Left kidney (tissue), 8 donors: Measurements from ENCODE around the gene HECTD3. TPM values are rescaled to one million over a fixed set of nuclear protein-coding genes. Genes with fewer than 3 reads are reported as not detected.

Experiments used
- DNase-seq: peaks from one replicate; pipeline ENCODE4 v3.0.0-alpha.2; 2013
- long read RNA-seq, 8 donors: transcript quantifications; one replicate each; lab custom pipeline, GENCODE V29; 2026
- polyA plus RNA-seq: library from polyadenylated mRNA; unstranded; fragments of 120-200 nt; gene quantifications from one replicate; pipeline ENCODE4 v1.2.1, GENCODE V29; 2013; ENCODE audit not compliant: insufficient read length

HECTD3 gene
- 37.1 TPM for polyA plus RNA-seq
- long read RNA-seq, donor 1, partial matches to known transcripts: 21 of 24 reads
- long read RNA-seq, donor 1, other reads (novel, unspliced or antisense): 0 of 24 reads
- long read RNA-seq, donor 2, partial matches to known transcripts: 0 of 1 reads
- long read RNA-seq, donor 2, other reads (novel, unspliced or antisense): 0 of 1 reads
- long read RNA-seq, donor 3, partial matches to known transcripts: 6 of 8 reads
- long read RNA-seq, donor 3, other reads (novel, unspliced or antisense): 0 of 8 reads
- long read RNA-seq, donor 4: 0 reads
- long read RNA-seq, donor 5, partial matches to known transcripts: 10 of 16 reads
- long read RNA-seq, donor 5, other reads (novel, unspliced or antisense): 0 of 16 reads
- long read RNA-seq, donor 6, partial matches to known transcripts: 0 of 5 reads
- long read RNA-seq, donor 6, other reads (novel, unspliced or antisense): 0 of 5 reads
- long read RNA-seq, donor 7, partial matches to known transcripts: 7 of 15 reads
- long read RNA-seq, donor 7, other reads (novel, unspliced or antisense): 0 of 15 reads
- long read RNA-seq, donor 8: 0 reads

DNA sequence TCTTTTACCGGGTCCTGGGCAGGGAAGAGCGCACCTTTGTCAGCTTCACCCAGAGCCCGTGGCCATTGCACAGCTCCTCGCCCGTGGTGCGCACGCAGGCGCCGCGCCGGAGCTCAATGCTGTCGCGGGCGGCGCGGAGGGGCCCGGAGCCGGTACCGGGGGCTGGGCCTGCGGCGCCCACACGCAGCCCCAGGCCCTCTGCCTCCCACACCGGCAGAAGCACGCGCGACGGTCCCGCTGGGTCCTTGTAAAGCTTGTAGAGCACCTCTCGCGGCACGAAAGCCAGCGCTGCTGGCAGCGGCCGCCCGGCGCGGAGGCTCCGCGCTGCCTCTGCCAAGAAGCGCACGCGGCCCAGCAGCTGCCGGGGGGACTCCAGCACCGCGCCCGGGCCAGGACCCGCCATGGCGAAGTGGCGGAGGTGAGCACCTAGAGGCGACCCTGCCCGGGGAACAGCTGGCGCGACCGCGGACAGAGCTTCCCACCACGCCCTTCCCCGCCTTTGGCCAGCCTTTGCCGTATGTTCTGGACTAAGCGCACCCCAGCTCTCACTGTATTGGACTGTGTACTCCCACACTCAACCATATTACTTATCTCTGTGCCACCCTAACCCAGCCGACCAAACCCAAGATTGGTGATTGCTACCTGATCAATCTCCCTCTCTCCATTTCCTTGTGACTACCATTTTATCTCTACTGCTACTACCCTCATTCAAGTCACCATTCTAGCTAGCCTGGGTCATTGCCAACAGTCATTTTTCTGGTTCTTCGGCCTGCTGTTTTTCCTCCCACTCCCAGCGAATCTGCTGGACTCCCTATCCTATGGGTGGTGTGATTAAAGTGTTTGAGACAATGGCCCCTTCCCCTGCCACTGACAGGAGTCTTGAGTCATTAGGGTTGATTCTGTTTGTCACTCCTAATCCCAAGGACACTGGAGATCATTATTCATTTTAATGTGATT lies at the start of gene HECTD3:
TSS of gene HECTD3 (minus strand) at position 470 of the 957 bp plus-strand sequence. CDS start at position 403, 67 bp downstream.
- peak; percentile 72 for DNase-seq

DNA sequence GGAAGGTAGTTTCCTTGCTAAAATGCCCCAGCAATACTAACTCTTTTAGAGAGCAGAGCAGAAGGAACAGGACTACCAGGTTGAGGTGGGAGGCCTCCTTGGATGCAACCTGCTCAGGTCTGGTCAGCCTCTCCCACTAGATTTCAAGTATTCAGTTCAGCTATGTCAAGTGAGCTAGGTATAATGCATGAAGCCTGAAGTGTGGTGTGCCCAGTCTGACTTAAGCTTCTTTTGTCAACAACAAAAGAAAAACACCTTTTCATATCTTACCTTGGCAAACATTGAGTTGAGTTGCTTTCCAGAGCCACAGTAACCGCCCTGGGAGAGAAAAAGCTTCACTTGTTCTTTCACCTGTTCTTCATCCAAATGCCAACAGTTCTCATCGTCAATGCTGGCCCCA lies 48.7 kb upstream of the HECTD3 start:
- no peak for DNase-seq

DNA sequence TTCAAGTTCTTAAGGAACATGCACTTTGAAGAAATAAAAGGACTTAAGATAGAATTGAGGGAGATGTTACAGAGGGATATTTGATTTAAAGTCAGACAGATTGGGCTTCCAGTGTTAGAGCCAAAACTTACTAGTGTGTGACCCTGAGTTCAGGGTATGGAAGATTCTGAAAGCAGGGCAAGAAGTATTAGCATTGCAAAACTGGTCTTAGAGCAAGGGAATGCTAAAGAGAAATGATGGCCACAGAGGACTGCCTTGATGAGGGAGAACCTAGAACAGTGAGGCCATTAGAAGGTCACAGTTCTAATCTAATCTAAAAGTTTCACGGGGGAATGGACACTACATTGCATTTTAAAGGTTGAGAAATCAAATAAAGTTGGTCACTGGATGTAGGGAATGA lies 46.4 kb upstream of the HECTD3 start:
- DNase-seq: no peak

DNA sequence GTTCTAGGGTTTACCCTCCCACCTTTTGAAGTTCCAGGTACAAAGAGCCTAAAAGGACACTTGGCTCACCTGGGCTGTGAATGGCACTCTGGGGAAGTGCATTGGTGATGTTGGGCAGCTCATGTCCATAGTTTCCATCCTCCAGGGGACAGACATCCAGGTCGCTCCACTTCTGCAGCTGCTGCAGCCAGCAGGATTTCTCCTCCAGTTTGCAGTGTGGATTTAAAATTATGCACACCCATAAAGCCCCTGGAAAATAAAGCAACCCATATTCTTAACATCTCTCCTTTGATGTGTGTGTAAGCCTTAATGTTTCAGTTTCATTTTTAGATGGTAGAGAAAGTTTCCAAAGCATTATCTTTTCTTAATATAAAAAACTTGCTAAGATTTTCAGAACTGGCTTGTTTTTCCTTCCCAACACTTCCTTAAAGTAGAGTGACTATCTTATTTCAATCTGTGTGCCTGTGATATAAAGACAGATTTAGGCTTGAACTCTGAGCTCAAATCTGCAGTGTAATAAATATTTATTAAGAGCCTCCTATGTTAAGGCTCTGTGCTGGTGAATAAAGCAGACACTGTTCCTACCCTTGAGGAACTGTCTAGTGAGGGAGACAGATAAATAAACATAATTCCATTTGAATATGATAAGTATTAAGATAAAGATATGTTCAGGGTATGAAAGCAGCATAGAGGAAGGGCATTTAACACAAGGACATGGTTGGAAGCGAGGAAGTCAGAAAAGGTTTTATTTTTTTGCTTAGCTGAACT lies 40.1 kb upstream of the HECTD3 start:
- no peak for DNase-seq

DNA sequence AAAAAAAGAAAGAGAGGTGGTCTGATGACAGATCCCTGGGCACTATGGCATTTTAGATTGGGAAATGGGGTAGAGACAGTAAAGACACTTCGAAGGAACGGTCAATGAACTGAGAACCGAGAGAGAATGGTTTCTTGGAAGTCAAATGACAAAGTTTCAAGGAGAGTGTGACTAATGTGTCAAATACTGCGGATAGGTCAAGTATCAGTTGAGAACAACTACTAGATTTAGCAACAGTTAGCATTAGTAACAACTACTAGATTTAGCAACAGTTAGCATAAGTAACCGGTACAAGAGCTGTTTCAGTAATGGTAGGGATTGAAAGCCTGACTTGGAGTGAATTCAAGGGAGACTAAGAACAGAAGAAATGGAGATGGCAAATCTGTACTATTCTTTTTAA lies 35.9 kb upstream of the HECTD3 start:
- DNase-seq: no peak

DNA sequence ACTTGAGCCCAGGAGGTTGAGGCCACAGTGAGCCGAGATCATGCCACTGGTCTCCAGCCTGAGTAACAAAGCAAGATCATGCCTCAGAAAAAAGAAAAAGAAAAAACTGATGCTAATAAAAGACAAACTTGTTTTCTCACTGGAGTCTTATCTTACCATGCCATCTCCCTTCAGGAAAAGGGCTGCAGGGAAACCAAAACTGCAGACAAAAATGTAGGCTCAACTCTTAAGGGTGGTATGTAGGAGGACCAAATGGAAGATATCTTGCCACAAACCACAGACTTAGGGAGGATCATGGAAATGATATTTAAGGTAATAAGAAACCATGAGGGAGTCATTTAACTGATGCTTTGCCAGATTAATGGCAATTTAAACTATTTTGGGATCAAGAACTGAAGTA lies 33.8 kb upstream of the HECTD3 start:
- DNase-seq: no peak

DNA sequence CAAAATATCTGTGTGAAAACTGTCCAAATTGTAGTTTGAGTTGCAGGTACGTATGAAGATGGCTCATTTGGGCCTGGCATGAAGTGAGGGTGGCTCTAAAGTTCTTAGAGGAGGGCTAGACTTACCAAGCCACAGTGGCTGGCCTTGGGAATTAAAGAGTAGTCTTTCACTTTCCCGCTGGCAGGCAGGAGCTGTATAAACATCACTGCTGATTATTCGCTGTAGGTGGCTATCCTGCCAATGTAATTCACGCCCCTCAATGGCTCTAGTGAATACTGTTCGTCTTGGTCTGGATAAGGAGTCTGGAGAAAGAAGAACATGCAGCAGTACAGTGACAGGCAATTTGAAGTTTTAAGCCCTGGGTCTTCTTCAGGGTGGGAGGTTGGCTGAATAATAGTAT lies 32.0 kb upstream of the HECTD3 start:
- no peak for DNase-seq

DNA sequence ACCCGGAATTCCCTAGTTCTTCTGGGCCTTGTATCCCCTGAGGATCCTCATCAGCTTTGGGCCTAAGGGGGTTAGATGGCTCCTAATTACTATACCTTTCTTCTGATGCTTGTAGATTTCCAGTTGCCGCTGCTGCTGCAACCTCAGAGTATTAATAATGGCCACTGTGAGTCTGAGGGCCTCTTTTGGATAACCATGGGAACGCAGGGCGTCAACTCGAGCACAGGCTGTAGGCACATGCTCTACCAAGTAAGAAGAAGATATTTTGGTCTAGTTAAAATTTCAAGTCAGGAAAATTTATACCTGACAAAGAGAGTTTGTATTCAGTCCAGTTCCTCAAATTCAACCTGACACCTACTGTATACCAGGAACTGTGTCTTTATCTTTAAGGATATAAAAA lies 29.2 kb upstream of the HECTD3 start:
- DNase-seq: no peak

DNA sequence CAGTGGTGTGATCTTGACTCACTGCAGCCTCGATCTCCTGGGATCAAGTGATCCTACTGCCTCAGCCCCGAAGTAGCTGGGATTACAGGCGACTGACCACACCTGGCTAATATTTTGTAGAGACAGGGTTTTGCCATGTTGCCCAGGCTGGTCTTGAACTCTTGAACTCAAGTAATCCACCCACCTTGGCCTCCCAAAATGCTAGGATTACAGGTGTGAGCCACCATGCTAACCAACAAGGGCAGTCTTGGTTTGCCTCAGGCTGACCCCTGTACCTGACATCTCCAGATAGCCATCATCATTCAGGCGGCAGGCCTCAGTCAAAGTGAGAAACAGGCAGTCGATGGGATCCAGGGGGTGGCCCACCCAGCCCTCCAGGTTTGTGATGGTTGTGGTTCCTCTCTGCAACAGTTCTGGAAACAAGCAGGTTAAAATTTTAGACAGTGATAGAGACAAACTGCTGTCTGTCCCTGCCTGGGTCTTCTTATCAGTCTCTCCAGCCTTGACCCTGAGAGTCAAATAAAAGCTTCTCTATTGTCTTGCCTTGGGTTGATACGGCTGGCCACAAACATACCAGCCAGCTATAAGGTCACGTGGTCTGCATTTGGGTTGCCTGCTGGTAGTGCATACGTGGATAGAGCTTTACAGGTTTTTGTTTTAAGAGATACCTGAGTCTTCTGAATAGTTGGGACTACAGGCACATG lies 27.7 kb upstream of the HECTD3 start:
- DNase-seq: no peak

DNA sequence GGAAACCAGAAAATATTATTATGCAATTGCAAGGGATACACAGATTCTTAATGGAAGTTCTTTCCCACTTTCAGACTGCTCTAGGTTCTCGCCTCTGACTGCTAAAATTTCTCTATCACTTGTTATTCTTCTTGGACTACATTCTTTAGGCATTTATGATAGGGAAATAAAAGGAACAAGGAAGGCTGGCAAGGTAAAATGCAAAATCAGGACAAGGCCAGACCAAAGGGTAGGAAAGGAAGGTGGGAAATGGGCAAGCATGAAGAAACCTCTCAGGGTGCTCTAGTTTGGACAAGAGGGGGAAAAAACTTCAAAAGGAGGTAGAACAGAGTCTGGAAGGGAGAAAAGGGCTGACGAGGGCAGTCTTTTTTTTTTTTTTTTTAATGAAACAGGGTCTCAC lies 27.1 kb upstream of the HECTD3 start:
- no peak for DNase-seq

DNA sequence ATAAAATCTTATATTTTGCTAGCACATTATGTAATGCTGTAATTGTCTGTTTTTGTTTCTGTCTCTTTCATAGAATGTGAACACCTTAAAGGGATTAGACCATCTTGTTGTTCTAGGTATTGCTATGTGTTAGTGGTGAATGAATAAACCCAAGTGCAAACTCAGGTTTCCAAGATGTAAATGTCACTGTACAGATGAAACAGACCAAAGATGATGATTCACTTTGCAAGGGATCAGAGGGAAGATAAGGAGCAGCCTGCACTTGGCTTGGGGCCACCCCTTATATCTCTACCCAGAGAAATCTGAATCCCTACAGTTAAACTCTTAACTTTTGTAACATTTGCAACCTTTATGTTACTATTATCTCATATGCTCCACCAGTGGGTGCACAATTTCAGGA lies 26.3 kb upstream of the HECTD3 start:
- DNase-seq: no peak

DNA sequence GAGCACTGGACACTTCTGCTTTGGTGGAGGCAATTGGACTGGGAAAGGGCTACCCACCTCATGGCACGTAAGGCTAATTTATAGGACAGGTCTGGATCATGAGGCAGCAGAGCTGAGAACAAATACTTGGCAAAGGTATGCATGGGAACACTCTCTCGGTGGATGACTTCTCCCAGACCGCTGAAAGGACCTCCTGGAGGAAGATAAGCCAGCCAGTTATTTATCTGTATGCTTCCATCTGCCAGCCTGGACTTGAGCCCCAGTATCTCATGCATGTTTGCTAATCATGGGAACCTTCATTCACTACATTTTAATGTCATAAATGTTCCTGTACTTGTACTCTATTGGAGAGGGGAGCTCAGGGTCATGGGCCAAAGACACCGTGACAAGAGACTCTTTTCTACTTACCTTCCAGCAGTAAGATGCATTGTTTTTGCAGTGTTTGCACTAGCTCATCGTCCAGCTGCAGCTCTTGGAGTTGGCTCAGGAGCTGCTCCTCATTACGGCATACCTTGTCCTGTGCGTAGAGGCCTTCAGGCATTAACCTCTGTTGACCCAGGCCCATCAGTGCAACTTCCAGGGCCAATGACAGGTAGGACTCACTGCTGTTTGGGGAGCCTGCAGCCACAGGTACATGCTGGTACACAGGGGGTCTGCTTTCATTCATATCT lies 24.6 kb upstream of the HECTD3 start:
- no peak for DNase-seq

DNA sequence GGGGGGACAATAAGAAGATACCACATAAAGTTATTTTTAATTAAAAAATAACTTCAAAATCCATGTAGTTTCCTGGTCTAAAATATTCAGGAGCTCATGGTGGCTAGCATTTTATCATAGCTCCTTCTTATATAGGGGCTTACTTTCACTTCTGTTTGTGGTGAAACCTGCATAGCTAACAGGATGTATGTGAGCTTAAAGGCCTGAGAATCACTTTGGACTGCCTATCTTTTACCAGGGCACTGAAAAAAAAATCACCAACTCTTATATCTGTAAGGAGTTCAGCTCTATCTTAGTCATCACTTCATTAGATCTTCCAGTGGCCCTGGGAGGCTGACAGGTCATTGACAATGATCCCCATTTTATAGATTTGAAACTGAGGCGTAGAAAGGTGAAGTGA lies 22.2 kb upstream of the HECTD3 start:
- no peak for DNase-seq

DNA sequence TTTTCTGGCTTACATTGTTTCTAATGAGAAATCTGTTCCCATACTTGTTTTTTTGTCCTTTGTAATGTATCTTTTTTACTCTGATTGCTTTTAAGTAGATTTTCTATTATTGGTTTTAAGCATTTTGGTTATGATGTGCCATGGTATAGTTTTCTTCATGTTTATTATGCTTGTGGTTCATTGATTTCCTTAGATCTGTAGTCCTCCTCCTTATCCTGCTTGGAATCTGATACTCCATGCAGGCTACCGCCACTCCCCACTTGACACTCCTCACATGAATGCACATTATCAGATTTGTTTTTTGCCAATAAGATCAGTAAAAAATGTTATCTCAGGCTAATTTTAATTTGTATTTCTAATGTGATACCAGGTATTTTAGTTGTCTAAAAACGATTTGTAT lies 21.7 kb upstream of the HECTD3 start:
- no peak for DNase-seq

DNA sequence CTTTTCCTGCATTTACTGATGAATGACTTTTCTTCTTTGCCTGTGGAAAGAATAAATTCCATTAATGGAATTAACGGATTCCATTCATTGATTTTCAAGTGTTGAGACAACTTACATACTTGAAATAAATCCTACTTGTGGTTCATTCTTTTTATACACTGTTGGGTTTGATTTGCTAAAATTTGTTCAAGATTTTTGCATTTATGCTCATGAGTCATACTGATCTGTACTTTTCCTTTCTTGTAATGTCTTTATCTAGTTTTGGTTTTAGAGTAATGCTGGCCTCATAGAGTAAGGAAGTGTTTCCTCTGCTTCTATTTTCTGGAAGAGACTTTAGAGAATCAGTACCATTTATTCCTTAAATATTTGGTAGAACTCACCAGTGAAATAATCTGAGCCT lies 15.3 kb upstream of the HECTD3 start:
- DNase-seq: no peak

DNA sequence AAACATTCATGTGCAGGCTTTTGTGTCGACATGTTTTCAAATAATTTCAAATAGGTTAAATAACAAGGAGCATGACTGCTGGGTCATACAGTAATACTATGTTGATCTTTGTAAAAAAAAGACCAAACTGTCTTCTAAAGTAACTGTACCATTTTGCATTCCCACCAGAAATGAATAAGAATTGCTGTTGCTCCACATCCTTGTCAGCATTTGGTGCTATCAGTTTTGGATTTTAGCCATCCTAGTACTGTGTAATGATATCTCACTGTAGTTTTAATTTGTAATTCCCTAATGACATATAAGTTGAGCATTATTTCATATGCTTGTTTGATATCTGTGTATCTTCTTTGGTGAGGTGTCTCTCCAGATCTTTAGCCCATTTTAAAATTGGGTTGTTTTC lies 12.5 kb upstream of the HECTD3 start:
- DNase-seq: no peak

DNA sequence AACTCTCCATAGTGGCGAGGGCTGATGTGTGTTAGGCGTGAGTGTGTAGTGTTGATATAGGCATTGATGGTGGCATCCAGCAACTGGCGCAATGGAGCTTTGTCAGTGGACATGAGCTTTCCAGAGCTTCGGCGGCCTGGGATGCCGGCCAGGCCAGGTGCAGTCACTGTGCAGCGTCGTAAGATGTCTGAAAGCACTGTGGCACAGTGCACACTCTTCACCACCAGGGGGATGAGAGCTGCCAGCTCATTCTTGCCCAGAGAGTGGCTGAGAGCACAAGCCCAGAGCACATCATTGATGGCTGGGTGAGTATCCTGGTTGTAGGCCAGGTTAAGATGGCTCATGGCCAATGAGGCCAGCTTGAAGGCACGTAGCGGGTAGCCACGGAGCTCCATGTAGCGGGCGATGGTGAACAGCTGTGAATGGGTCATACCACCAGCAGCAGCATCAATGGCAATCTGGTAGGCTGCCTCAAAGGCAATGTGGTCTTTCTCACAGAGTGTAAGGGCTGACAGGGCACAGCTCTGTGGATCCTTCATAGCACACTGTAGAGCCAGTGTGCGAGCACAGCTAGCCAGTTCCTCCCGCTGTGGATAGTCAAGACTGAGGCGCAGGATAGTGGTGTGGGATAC lies 7.6 kb upstream of the HECTD3 start:
- DNase-seq: peak; percentile 45

DNA sequence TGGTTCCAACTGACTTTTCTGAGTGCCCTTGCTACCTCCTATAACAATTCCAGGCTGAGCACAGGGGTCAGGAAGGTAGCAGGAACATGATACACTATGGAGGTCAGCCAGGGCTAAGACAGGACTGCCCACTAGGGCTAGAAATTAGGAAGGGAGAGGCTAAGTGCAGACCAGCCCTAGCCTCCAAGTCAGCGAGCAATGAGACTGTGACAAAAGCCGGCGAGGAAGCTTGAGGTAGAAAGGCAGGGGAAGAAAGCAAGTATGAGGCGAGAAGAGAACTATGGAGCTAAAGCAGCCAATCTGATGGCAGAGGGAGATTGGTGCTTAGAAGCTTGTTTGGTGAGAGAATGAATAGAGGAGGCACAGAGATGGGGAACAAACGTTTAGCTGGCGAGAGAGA lies 5.6 kb upstream of the HECTD3 start:
- no peak for DNase-seq

DNA sequence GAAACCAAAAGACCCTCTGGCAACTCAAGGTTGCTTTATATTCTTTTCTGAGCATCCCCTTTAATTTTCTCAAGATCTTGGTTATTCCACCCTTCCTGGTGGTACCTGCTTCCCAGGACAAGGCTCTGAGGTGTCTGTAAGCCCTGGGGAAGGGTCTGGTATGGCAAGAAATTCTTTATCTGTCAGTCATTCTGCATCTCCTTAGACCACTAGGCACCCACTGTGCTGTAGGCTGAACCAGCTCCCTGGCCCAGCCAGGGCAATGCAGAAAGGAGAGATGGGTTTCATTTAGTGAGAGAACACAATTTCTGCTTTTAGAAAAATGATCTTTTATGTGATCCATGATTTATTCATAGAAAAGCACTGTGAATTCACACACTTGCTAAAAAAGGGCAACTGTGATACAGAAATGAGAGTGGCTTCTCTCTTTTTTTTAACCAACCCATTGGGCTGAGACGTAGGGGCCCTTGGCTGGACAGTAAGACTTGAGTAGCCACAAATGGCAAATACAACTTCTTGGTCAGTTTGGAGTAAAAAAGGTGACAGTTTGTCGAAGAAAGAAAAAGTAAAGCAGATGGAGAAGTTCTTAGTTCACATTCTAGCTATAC lies 5.1 kb upstream of the HECTD3 start:
- DNase-seq: no peak

DNA sequence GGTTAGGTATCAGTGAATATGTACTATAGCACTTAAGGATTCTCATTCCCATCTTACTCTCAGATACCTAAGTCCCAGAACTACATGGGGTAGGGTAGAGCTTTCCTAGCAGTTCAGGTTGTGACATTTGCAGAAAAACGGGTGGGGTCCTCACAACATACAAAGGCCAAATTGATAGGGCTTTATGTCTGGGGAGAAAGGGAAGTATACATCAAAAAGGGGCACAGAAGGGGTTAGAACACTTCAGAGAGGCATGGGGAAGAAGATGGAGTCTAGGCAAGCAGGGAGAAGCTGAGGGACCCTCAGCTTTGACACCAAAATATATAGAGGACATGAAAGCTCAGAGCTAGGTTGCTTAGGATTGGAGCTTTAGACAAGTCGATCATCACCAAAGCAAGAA lies 4.6 kb upstream of the HECTD3 start:
- no peak for DNase-seq
